HG02678 (cell line): ENCODE measurements around the gene FAM111A.
"Not testable (repeated sequence)": the region's sequence is repeated elsewhere in the genome, so short reads cannot be mapped to it uniquely, and the experiment has no call there.

Source experiments
- ATAC-seq: cut with Tn5 transposase; IDR thresholded peaks from one replicate; pipeline ENCODE4 v1.9.1; 2021; ENCODE audit warnings: mild to moderate bottlenecking, moderate library complexity; ENCODE audit not compliant: unreplicated experiment

Gene FAM111A, protein sequence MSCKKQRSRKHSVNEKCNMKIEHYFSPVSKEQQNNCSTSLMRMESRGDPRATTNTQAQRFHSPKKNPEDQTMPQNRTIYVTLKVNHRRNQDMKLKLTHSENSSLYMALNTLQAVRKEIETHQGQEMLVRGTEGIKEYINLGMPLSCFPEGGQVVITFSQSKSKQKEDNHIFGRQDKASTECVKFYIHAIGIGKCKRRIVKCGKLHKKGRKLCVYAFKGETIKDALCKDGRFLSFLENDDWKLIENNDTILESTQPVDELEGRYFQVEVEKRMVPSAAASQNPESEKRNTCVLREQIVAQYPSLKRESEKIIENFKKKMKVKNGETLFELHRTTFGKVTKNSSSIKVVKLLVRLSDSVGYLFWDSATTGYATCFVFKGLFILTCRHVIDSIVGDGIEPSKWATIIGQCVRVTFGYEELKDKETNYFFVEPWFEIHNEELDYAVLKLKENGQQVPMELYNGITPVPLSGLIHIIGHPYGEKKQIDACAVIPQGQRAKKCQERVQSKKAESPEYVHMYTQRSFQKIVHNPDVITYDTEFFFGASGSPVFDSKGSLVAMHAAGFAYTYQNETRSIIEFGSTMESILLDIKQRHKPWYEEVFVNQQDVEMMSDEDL

DNA sequence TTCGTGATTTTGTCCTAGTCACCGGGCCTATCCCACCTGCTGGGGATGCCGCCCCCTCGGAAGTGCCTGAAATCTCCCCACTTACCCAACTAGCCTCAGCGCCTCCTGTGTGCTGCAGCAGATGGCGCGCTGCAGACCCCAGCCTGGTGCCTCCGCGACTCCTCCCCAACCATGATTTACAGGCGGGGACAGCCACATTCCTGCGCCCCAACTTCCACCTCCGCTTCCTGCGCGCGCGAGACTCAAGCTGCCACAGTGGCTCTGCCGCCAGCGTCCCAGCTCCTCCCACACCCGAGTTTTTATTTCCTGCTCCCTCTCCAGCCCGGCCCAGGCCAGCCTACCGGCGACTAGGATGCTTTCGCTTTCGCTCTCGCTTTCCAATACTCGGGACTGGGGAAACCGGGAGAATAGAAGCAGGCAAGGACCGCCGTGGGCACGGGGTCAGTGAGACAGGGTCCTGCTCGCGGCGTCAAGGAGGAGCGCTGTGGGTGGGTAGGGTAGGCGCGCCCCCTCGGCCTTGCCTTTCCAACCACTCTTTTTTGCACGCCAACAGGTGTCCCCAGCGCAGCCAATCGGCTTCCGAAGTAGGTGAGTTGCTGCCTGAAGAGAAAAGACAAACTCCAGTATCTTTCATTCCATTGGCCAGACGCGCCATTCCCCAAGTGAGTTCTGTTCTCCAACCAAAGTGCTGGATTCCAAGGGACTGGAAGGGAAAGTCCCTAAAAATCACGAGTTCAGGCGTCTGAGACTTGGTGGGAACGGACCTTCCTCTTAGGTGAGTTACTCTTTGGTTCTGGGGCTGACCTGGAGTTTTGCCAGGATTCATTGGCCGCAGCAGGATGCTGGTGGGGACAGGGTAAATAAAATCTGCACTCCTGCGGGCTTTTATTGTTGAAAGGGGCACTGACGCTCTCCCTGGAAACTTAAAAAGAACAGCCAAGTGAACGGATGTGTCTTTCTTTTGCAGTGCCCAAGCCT lies at the start of gene FAM111A:
FAM111A (plus strand) TSS at position 327 of the 978 bp plus-strand sequence. CDS start 6,017 bp downstream, outside the sequence.
- peak; percentile 79 for ATAC-seq

DNA sequence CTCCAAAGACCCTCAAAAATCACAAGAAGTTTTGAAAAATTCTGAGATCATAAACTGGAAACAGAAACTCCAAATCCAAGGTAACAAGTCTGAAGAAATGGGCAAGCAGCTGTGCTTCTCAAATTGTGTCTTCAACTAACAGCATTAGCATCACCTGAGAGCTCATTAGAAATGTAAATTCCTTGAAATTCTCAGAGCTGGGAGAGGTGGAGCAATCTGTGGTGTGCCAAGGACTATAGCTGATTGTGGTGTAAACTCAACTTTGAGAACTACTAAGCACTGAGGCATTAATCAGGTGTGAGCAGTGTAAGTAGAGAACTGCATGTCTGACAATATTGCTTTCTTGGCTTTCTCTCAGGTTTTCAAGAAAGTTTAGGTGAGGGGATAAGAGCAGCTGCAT lies 49.1 kb upstream of the FAM111A start:
- not testable (repeated sequence) for ATAC-seq

DNA sequence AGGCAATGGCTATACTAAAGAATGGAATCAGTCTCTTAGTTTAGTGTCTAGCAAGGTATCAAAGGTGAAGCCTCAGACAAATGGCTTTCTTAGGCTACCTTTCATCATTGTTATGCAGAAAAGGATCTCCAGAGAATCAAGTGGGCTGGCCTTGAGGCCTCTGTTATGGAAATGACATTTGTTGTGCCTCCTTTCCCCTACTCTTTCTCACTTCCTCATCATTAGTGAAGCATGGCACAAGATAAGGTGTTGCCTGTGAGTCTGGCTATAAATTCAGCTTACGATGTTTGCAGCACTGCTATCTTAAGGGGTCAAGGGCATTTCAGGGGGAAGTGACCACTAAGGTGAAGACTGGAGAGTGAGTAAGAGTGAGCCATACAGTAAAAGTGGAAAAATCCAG lies 47.4 kb upstream of the FAM111A start:
- peak; percentile 82 for ATAC-seq

DNA sequence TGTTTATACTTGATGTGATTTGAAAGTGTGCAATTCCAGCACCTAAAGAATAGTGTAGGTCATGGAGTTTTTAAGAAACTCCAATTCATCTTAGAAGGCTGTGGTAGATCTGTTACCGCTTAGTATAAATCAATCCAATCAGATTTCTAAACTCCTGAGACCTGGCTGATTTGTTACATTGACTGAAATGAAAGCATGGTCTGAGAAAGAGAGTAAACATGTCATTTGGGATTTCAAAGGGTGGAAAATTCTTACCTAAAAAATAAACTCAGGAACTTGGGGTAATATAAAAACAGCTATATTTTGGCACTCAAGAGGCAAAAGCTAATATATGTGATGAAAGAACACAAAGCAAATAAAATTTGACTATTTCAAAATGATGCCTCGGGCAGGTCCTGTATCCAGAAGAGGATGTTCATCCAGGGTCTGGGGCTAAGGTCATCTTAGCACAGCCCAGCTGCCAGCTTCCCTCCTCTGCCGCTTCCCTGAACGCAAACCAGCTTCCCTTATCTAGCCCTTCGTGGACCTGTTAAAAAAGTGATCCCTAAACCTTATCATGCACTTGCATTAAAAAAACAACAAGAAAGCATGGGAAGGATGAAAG lies 46.6 kb upstream of the FAM111A start:
- not testable (repeated sequence) for ATAC-seq

DNA sequence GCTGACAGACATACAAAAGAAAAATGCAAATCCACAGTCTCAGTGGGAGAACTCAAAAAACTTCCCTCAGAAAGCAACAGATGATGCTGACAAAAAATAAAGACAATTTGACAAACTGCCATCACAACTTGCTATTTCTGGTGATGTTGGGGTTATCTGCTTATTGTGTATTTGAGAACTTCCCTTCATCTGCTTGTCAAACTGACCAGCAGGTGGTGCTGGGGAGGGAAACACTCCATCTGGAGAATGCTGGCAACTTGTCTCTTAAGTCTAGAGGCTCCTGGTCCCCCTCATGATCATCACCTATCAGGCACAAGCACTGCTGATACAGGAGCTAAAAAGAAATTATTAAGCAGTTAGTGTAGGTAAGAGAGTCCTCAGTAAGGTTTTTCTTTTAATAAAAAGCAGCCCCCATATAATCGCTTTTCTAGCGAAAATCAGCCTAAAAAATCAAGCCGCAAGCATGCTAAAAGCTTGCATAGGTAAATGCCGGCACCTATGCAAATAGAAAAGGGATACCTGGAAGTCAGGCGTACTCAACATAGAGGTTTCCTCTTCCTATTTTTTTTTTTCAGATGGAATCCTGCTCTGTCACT lies 45.4 kb upstream of the FAM111A start:
- peak; percentile 39 for ATAC-seq

DNA sequence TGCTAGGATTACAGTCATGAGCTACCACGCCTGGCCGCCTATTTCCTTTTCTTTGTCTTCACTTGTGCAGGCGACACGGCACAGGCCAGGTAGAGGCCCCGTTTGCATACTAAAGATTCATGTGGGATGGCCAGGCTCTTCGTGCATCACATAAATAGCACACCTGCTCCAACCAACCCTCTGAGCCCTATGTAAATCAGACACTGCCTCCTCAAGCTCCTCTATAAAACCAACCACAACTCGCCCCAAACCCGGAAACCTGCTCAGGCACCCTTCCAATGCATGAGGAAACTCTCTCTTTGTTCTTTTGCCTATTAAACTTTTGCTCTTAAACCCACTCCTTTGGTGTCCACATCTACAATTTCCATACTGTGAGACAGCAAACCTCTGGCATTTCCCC lies 44.7 kb upstream of the FAM111A start:
- peak; percentile 20 for ATAC-seq

DNA sequence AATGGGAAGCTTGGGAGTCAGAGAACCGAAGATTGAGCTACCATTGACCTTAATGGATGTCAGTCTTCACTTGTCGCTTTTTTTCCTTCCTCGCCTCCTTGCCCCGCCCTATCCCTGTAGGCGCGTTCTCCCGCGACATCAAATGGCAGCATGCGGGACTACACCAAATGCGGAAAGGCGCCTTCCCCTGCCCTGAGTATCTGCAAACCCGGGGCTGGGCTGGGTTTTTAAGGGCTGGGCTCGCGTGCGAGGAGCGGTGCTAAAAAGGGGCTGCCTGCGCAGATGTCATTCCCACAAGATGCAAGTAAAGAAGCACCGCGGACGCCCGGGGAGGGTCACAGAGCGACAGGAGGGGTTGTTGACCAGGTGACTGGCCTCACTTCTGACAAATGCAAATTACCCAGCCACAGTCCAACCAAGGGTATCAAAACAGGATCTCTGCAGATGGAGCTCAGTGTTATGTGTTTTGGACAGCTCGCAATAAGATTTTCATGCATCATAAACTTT lies 40.3 kb upstream of the FAM111A start:
- ATAC-seq: peak; percentile 66

DNA sequence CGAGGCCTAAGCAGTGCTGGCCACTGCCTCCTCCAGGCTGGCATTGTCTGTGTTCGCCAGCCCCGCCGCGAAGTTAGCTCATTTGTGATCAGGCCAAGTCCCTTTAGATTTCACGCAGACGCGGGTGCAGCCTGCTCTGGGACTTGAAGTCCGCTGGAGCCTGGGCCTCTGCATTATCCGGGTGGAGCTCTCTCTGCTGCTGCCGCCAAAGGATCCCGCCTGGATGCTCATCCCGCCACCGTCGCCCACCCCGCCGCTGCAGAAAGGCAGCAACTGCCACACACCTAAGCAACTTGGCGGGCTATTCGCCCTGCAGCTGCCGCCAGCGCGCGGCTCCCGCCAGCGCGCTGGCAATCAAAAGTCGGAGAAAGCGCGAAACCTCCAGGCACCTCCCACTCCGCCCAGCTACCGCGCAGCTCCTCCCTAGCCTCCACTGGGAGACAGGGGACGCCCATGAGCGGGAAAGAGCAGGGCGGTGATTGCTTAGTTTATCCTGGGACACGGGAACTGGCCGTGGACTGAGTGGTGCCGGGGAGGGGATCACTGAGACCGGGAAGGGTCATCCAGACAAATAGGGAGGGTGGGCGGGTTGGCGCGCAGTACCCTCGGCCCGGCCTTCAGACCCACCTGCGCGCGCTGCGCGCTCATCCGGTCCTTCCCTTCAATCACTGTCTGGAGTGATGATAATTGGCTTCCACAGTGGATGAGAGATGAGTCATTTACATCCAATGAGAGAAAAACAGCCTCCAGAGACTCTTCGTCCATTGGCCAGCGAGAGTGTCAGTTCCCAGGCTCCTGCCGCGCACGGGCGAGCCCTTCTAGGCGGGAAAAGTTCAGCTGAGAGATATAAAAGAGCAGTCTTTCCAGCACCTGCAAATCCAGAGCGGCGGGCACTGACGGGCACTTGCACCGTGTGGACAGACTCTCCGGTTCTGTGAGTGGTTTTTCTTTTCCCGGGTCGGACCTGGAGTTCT lies 36.0 kb upstream of the FAM111A start, which contains the start of gene FAM111B:
FAM111B (plus strand) TSS at position 875 of the 974 bp plus-strand sequence. CDS start 2,389 bp downstream, outside the sequence.
- peak; percentile 69 for ATAC-seq

DNA sequence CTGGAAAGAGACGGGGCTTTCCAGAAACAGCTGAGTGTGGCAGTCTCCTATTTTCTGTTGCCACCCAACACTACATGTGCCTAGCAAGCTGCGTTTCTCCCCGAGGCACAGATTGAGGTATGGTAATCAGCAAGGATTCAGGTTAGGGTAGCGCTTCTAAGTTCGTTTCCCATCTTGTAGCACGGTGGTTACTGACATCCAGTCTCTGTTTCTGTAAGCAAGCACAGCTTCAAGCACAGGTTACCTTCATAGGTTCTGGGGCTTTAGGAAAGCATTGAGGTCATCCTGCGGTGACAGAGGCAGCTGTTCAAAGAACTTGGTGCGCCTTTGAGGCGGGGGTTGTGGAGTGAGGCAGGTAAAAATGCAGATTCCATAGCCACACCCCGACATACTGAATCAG lies 34.9 kb upstream of the FAM111A start:
- peak; percentile 36 for ATAC-seq

DNA sequence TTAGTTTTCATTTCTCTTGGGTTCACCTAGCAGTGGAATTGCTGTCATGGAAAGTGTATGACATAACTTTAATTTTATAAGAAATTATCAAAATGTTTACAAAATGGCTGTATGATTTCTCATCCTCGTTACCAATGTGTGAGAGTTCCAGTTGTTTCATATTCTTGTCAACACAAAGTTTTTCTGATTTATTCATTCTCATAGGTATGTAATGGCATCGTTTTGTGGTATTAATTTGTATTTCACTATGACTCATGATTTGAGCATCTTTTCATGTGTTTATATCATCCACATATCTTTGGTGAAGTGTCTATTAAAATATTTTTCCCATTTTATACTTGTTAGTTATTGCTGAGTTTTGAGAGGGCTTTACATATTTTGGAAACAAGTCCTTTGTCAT lies 30.2 kb upstream of the FAM111A start:
- no peak for ATAC-seq

DNA sequence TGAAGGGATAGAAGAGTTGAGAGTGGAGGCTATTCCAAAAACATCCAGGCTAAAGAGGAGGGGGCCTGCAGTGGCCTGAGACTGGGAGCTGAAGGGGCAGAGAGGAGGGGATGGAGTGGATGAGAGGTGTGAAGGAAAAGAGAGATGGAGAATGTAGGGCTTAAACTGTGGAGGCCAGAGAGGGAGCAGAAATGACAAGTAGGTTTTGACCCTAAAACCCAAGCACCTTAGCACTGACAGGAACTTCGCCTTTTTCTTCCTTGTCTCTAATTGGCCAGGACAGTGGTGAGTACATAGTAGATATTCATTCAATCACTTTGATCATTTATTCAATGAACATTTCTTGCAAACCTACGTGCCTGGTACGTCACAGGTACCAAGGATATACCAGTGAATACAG lies 28.3 kb upstream of the FAM111A start:
- no peak for ATAC-seq

DNA sequence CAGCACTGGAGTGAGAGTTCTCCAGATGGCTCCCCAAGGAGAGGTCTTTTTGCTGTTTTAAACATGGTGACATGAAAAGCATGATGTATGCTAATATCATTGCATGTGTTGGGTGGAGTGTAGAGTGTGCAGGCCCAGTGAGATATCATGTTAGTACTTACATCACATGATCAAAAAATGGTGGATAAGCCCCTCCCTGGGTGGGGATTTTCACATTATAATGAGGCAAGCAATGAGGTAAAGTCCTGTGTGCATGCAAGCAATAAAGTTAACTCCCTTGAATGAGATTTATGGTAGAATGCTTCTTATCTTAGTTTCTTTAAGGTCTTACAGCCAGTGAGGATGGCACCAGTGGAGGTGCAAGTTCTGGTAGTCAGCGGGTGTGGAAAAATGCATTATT lies 27.1 kb upstream of the FAM111A start:
- ATAC-seq: no peak

DNA sequence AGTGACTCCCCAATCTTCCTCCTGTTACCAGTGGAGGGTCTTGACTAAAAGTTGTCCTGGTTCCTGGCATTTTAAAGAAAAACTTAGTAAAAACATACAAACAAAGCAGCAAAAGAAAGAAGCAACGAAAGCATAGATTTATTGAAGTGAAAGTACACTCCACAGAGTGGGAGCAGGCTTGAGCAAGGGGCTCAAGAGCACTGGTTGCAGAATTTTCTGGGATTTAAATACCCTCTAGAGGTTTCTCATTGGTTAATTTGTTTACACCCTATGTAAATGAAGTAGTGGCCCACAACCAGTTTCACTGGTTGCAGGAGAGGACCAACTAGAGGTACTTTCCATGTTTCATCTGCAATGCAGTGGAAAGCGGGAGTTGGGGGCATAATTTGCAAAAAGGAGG lies 24.9 kb upstream of the FAM111A start:
- ATAC-seq: no peak

DNA sequence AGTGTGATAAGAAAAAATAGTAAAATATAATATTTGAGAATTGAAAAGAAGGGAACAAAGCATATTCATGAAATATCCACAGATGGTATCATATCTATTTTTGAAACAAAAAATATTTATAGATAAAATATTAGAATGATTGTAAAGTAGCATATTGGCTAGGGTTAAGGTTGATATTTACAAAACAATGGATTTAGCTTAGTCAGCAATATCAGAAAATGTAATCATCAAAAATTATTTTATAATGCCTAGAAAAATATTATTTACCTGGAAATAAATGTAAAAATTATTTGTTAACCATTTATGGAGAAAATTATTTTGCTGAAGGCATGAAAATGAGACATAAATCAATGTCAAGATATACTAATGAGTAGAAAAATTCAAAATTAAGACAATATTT lies 22.8 kb upstream of the FAM111A start:
- no peak for ATAC-seq

DNA sequence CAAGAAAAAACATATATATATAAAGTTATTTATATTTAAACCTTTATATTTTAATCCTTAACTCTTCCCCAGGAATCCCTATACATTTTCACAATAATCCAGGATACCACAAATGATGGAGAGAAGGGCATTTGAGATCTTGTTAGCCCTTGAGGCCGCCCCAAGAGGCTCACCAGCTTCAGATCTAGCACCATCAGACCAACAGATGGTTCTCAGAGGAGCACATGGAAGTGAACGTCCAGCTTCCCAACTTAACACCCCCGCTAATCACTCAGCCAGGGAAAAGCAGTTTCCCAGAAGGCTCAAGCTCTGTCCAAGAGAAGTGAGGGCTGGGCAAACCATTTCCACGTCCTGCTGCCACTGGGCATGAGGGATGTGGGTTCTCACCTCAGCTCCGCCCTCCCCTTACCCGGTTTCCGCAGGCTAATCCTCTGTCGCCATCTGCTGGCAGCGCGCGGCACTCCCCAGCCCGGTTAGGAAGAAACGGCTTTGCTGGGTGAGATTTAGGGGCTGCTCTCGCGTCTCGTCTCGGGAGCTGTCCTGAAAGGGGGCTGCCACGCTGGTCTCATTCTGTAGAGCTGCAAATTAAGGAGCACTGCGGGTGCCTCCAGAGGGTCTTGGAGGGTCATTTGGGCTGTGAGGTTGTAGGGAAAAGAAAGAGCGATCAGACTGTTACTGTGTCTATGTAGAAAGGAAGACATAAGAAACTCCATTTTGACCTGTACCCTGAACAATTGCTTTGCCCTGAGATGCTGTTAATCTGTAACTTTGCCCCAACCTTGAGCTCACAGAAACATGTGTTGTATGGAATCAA lies 6.8 kb upstream of the FAM111A start:
- ATAC-seq: peak; percentile 98

DNA sequence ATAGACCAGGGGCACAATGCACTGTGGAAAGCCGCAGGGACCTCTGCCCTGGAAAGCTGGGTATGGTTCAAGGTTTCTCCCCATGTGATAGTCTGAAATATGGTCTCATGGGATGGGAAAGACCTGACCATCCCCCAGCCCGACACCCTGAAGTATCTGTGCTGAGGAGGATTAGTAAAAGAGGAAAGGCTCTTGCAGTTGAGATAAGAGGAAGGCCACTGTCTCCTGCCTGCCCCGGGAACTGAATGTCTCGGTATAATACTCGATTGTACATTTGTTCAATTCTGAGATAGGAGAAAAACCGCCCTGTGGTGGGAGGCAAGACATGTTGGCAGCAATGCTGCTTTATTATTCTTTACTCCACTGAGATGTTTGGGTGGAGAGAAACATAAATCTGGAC lies 6.1 kb upstream of the FAM111A start:
- ATAC-seq: not testable (repeated sequence)

DNA sequence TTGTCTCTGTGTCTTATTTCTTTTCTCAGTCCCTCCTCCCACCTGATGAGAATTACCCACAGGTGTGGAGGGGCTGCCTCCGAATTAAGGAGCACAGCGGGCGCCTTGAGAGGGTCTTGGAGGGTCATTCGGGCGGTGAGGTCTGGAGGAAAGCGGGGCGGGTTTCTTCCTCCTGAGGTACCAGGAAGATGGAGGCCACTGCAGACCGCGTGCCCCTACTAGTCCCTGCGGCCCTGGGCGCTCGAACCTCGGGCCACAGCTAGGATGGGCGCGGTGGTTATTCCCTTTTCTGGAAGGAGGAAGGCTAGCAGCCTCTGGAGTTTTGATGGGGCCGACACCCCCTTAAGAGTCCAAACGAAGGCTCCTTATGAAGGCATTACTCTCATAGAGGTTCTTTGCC lies 5.5 kb upstream of the FAM111A start:
- no peak for ATAC-seq

DNA sequence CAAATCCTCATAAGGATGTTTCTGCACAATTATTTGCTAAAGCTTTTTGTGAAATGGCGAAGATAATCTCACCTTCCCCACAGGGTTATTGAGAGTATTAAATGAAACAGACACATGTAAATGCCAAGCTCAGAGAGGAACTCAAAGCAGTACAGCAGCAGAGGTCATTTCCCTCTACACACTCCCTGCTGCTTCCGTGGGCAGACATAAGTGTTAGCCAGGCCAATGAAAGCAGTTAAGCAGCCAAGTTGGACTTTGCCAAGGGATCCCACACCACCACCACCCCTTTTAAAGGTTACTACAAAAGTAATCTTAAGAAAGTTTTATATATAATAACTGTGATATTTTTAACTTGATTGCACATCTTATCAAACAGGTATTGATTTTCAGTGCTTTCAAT lies 4.0 kb upstream of the FAM111A start:
- ATAC-seq: no peak
